Embryonic facial prominence (tissue), 1 donor: ENCODE measurements around the gene TRMU.
"Not testable (repeated sequence)": the region's sequence is repeated elsewhere in the genome, so short reads cannot be mapped to it uniquely, and the experiment has no call there.

ENCODE experiments used
- DNase-seq: peaks from one replicate; pipeline ENCODE4 v3.0.0-alpha.2; 2016; ENCODE audit errors: extremely low spot score

Gene TRMU

GRCh38 chr22:46387748-46388147 is 52.2 kb downstream of the TRMU start:
- DNase-seq, result no peak

GRCh38 chr22:46388647-46389046 is 53.1 kb downstream of the TRMU start:
- DNase-seq, result no peak

GRCh38 chr22:46389081-46389480 is 53.6 kb downstream of the TRMU start:
- DNase-seq, result no peak

- DNase-seq, result no peak
Observed at GRCh38 chr22:46390105-46390651, 54.7 kb downstream of the TRMU start.

GRCh38 chr22:46390652-46391301 is 55.3 kb downstream of the TRMU start:
- DNase-seq, result peak; percentile 46

GRCh38 chr22:46391486-46392136 is 56.1 kb downstream of the TRMU start:
- DNase-seq, result no peak

GRCh38 chr22:46392137-46392844 is 56.8 kb downstream of the TRMU start:
- no peak for DNase-seq

- no peak for DNase-seq
Observed at GRCh38 chr22:46393873-46394272, 58.4 kb downstream of the TRMU start.

- no peak for DNase-seq
Observed at GRCh38 chr22:46394622-46395021, 59.1 kb downstream of the TRMU start.

- no peak for DNase-seq
Observed at GRCh38 chr22:46395145-46395544, 59.6 kb downstream of the TRMU start.

GRCh38 chr22:46397049-46397448 is 61.5 kb downstream of the TRMU start:
- DNase-seq, result not testable (repeated sequence)

GRCh38 chr22:46397514-46397913 is 62.0 kb downstream of the TRMU start:
- DNase-seq, result no peak

GRCh38 chr22:46397951-46398350 is 62.4 kb downstream of the TRMU start:
- DNase-seq, result no peak

GRCh38 chr22:46399251-46400024 is 63.9 kb downstream of the TRMU start:
- no peak for DNase-seq

- no peak for DNase-seq
Observed at GRCh38 chr22:46401370-46401769, 65.9 kb downstream of the TRMU start.

GRCh38 chr22:46402505-46402904 is 67.0 kb downstream of the TRMU start:
- DNase-seq, result no peak

GRCh38 chr22:46403880-46404279 is 68.4 kb downstream of the TRMU start:
- not testable (repeated sequence) for DNase-seq

- no peak for DNase-seq
Observed at GRCh38 chr22:46405901-46406300, 70.4 kb downstream of the TRMU start.

GRCh38 chr22:46406349-46406748 is 70.8 kb downstream of the TRMU start:
- no peak for DNase-seq

- no peak for DNase-seq
Observed at GRCh38 chr22:46406791-46407190, 71.3 kb downstream of the TRMU start.
